Adrenal gland (tissue), 12 donors: ENCODE measurements around the gene CCDC69. TPM values are rescaled to one million over a fixed set of nuclear protein-coding genes. Genes with fewer than 3 reads are reported as not detected.

Source experiments
- DNase-seq, 7 donors: peaks; one replicate each; pipeline ENCODE4 v3.0.0-alpha.2; 2019 to 2020
- H3K27ac ChIP-seq, 5 donors: fragments of 200-600 bp; sonication (generic) in 4 of 5; 1 replicate in 3 of 5; 2 replicates in 2 of 5; pipeline versions ENCODE4 v1.5.1 to v1.8.0; 2016 to 2020; ENCODE audit warnings: mild to moderate bottlenecking in 1 of 5
- H3K27me3 ChIP-seq: fragments of 200-600 bp; 2 replicates; pipeline ENCODE4 v1.8.0; 2021
- H3K36me3 ChIP-seq, 2 donors: fragments of 200-600 bp; replicated peaks in 1 of 2; 1 replicate in 1 of 2; 2 replicates in 1 of 2; pipeline versions ENCODE4 v1.5.1 to v1.8.0; 2018 to 2022
- H3K4me1 ChIP-seq, 2 donors: fragments of 200-600 bp; replicated peaks in 1 of 2; 1 replicate in 1 of 2; 2 replicates in 1 of 2; pipeline versions ENCODE4 v1.5.1 to v1.8.0; 2018 to 2021
- H3K4me3 ChIP-seq, 4 donors: fragments of 200-600 bp; sonication (generic) in 3 of 4; one replicate each; pipeline ENCODE4 v1.5.1; 2016 to 2018
- H3K9me3 ChIP-seq, 3 donors: fragments of 200-600 bp; sonication (generic) in 1 of 3; replicated peaks in 1 of 3; 1 replicate in 2 of 3; 2 replicates in 1 of 3; pipeline versions ENCODE4 v1.5.1 to v1.8.0; 2016 to 2021
- CTCF ChIP-seq, 6 experiments: fragments of 450-650 bp in 4 of 6; fragments of 200-600 bp in 2 of 6; sonication (generic) in 1 of 6; IDR thresholded peaks; 1 replicate in 5 of 6; 2 replicates in 1 of 6; pipeline versions ENCODE4 v1.5.1 to v1.8.0; 2016 to 2021; ENCODE audit warnings: antibody characterized with exemption in 6 of 6, mild to moderate bottlenecking in 2 of 6, moderate library complexity in 1 of 6
- POLR2A ChIP-seq, 2 donors: fragments of 450-650 bp; IDR thresholded peaks; one replicate each; pipeline ENCODE4 v1.6.1; 2017; ENCODE audit warnings: antibody characterized with exemption in 2 of 2, mild to moderate bottlenecking in 2 of 2, moderate library complexity in 1 of 2
- WGBS, 4 donors: extraction: QIAGEN DNeasy Blood & Tissue Kit in 2 of 4; methylation state at CpG; one replicate each; pipeline versions ENCODE4 v1.1.5 to v1.1.7; 2013 to 2017; 5-methylcytosine and 5-hydroxymethylcytosine counted together
- intact Hi-C, 2 donors: fragments of 100-400 bp; cut with DNase I; formaldehyde crosslinking; loops; one replicate each; pipeline versions ENCODE4 v1.14.1 to v1.15.0; 2022 to 2023
- polyA plus RNA-seq, 3 donors: library from polyadenylated mRNA; stranded (reverse); fragments of 200-250 nt in 2 of 3; fragments of 350-450 nt in 1 of 3; fragmentation: Illumina TruSeq in 1 of 3; extraction: RNeasy Lipid Tissue Mini Kit (QIAGEN cat#74804) in 1 of 3; gene quantifications; one replicate each; pipeline ENCODE4 v1.2.3, GENCODE V29; 2013 to 2014
- total RNA-seq, 9 donors: library from RNA; depleted of rRNA in 4 of 9; stranded (reverse); fragments of >200 nt in 4 of 9; fragments of 120-200 nt in 1 of 9; fragmentation: NEBNext Ultra II Directional in 1 of 9; extraction: Animal tissue kit (Norgen Biotek cat#: 25700) in 1 of 9; gene quantifications; one replicate each; pipeline versions ENCODE4 v1.1.0 to v1.2.4, GENCODE V29; 2013 to 2023
- donor health status: healthy with polysubstance abuse.
- donor health status: Bipolar disorder and iron deficiency.
- donor health status: DM: yes; HTN: yes; CAD: no.
- donor health status: DM: no; HTN: no; CAD: no.
- donor health status: DM: no; HTN: no; CAD: no.
- donor health status: DM: yes; HTN: yes; CAD: no.

The CCDC69 gene
- total and polyA plus RNA-seq, 12 donors: 76.1 to 241 (median 174) TPM

GRCh38 chr5:151215546-151215880, 8.4 kb downstream of the CCDC69 start:
- TF ChIP-seq CTCF (IDR thresholded peaks at IDR 0.05) (no peak), POLR2A (IDR thresholded peaks at IDR 0.05) (no peak)
- intact Hi-C loops: no loop called here
- WGBS, 4 donors: 78 to 89% (median 81%) methylated on average over 2 of the region's 2 CpGs
- H3K36me3 ChIP-seq: no peaks in the 10 kb centered on the region
- H3K27me3 ChIP-seq: no peaks in the 10 kb centered on the region
- peaks cover 23 to 66% of the 10 kb centered on the region in 2 donors for H3K4me1 ChIP-seq
- DNase-seq: no peak
- no peaks in the 10 kb centered on the region for H3K9me3 ChIP-seq
- peak overlapping the region; percentile 40 to 88 (median 76) for H3K27ac ChIP-seq
- no peak overlapping the region for H3K4me3 ChIP-seq

GRCh38 chr5:151214614-151215545, 9.0 kb downstream of the CCDC69 start:
- WGBS, 4 donors: 27 to 64% (median 53%) methylated on average over 7 to 10 of the region's 10 CpGs
- H3K27ac ChIP-seq: peak overlapping the region; percentile 8 to 88 (median 76)
- intact Hi-C loops: no loop called here

DNA sequence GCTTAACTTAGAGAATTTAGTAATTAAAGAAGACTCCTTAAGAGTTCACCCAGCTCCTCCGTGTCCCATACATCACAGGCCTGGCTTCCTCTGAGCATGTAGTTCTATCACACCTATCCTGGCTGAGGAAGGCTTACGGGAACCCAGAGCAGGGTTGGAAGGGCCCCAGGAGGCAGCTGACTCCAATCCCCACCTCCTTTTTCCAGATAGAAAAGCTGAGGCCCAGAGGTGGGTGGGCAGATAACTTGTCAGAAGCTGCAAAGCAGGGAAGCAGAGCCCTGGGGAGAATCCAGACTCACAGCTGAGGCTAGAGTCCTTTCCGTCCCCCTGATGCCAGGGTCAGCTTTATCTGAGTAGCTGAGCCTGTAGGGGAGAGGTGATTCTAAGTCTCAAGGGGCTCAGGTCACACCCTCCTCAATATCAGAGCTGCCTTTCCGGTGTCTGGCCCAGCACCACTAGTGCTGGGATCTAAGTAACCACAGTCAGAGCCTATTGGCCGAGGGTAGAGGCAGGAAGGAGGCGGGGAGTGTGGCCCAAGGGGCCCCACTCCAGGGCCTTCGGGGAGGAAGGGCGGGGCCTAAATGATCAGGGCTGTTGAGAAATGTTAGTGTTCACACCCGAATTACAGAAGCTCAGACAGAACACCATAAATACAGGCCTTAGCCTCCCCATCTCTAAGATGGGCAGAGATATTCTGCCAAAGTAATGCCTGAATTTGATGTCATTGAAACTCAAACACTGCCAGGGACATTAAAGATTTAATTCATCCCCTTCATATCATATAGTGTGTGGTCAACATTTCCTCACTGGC, 9.9 kb downstream of the CCDC69 start:
- H3K4me1 ChIP-seq: peaks cover 29 to 62% of the 10 kb centered on the region in 2 donors
- H3K9me3 ChIP-seq: no peaks in the 10 kb centered on the region
- no peak for TF ChIP-seq POLR2A (IDR thresholded peaks at IDR 0.05)
- H3K4me3 ChIP-seq: no peak overlapping the region
- 28 to 44% (median 37%) methylated on average over 3 to 9 of the region's 9 CpGs for WGBS, 4 donors
- peak; percentile 49 to 81 (median 80) for DNase-seq
- intact Hi-C loops: no loop called here
- no peaks in the 10 kb centered on the region for H3K27me3 ChIP-seq
- no peaks in the 10 kb centered on the region for H3K36me3 ChIP-seq
- peak overlapping the region in 4 of 5 donors; percentile 40 to 88 (median 80) for H3K27ac ChIP-seq

More at GRCh38 chr5:151214614-151215545, 9.0 kb downstream of the CCDC69 start:
- H3K4me1 ChIP-seq: peaks cover 23 to 60% of the 10 kb centered on the region in 2 donors
- no peaks in the 10 kb centered on the region for H3K36me3 ChIP-seq
- no peaks in the 10 kb centered on the region for H3K27me3 ChIP-seq
- H3K9me3 ChIP-seq: no peaks in the 10 kb centered on the region
- peak in 1 of 2 donors; percentile 40 for TF ChIP-seq POLR2A (IDR thresholded peaks at IDR 0.05)
- TF ChIP-seq CTCF (IDR thresholded peaks at IDR 0.05): no peak
- no peak overlapping the region for H3K4me3 ChIP-seq
- DNase-seq: peak; percentile 55 to 89 (median 83)

- TF ChIP-seq CTCF (IDR thresholded peaks at IDR 0.05) (no peak), POLR2A (IDR thresholded peaks at IDR 0.05) (no peak)
- Histone ChIP-seq H3K36me3 (no peaks in the 10 kb centered on the region), H3K27me3 (no peaks in the 10 kb centered on the region), H3K9me3 (no peaks in the 10 kb centered on the region), H3K27ac (peak overlapping the region in 2 of 5 donors; percentile 13 to 53), H3K4me1 (peaks cover 35 to 54% of the 10 kb centered on the region in 2 donors), H3K4me3 (no peak overlapping the region)
- intact Hi-C loops: no loop called here
- 62 to 75% (median 70%) methylated on average over 3 of the region's 3 CpGs for WGBS, 4 donors
- peak in 3 of 7 donors; percentile 9 to 30 (median 12) for DNase-seq
Measured at GRCh38 chr5:151212406-151212798, 11.5 kb downstream of the CCDC69 start.
